Measurements from ENCODE around the gene NXF3.

GRCh38 chrX:103081051-103081450, 11.9 kb downstream of the NXF3 start:
- TF ChIP-seq POLR2A (IDR thresholded peaks at IDR 0.05) (no peak), CTCF (IDR thresholded peaks at IDR 0.05) (no peak), POLR2AphosphoS5 (IDR thresholded peaks at IDR 0.05) (no peak)

Measured in prostate gland (tissue), 2 donors.